DND-41 (cell line): Measurements from ENCODE around the gene ZNF106.

Experiments
- ATAC-seq: fragments of 200-7000 bp; cut with Tn5 transposase; 3 replicates; pipeline ENCODE4 v1.9.1; 2021; ENCODE audit warnings: low read depth; ENCODE audit not compliant: insufficient read depth
- DNase-seq: peaks from one replicate; pipeline ENCODE4 v3.0.0-alpha.2; 2020
- H2AFZ ChIP-seq: 2 replicates; pipeline ENCODE4 v1.6.0; 2012; ENCODE audit warnings: low read depth, low read length
- H3K27ac ChIP-seq: 2 replicates; pipeline ENCODE4 v1.5.1; 2012; ENCODE audit warnings: low read length, inconsistent platforms
- H3K27me3 ChIP-seq: fragments of 200-600 bp; sonication (generic); 2 replicates; pipeline ENCODE4 v1.6.0; 2012; ENCODE audit warnings: low read length, mild to moderate bottlenecking, inconsistent platforms; ENCODE audit not compliant: insufficient read depth, poor library complexity
- H3K36me3 ChIP-seq: 2 replicates; pipeline ENCODE4 v1.5.1; 2012; ENCODE audit warnings: low read length, inconsistent platforms; ENCODE audit not compliant: insufficient read depth
- H3K4me1 ChIP-seq: 2 replicates; pipeline ENCODE4 v1.5.1; 2012; ENCODE audit warnings: mild to moderate bottlenecking, low read length; ENCODE audit not compliant: insufficient read depth
- H3K4me2 ChIP-seq: 2 replicates; pipeline ENCODE4 v1.6.0; 2012; ENCODE audit warnings: mild to moderate bottlenecking, moderate library complexity, low read length, inconsistent platforms; ENCODE audit not compliant: insufficient read depth
- H3K4me3 ChIP-seq, 2 experiments: fragments of 200-600 bp in 1 of 2; shearing (Covaris generic) in 1 of 2; 2 replicates each; pipeline ENCODE4 v1.5.1; 2012 to 2016; ENCODE audit warnings: inconsistent platforms in 2 of 2, low read length in 2 of 2, mild to moderate bottlenecking in 2 of 2, low read depth in 1 of 2, moderate library complexity in 1 of 2
- H3K79me2 ChIP-seq: 2 replicates; pipeline ENCODE4 v1.6.0; 2012; ENCODE audit warnings: low read length, inconsistent platforms; ENCODE audit not compliant: insufficient read depth
- H3K9ac ChIP-seq: 2 replicates; pipeline ENCODE4 v1.6.0; 2012; ENCODE audit warnings: low read depth, mild to moderate bottlenecking, inconsistent platforms, low read length, moderate library complexity
- H3K9me3 ChIP-seq: 2 replicates; pipeline ENCODE4 v1.5.1; 2012; ENCODE audit warnings: low read length, moderate library complexity, mild to moderate bottlenecking, inconsistent platforms; ENCODE audit not compliant: insufficient read depth, severe bottlenecking
- H4K20me1 ChIP-seq: 2 replicates; pipeline ENCODE4 v1.6.0; 2012; ENCODE audit warnings: low read length; ENCODE audit not compliant: insufficient read depth
- CTCF ChIP-seq: IDR thresholded peaks from 2 replicates; pipeline ENCODE4 v1.5.1; 2012; ENCODE audit warnings: borderline replicate concordance, low read length, moderate library complexity, mild to moderate bottlenecking; ENCODE audit not compliant: poor library complexity, severe bottlenecking; ENCODE audit errors: extremely low read depth
- EZH2 ChIP-seq: IDR thresholded peaks from 3 replicates; pipeline ENCODE4 v1.6.1; 2012; ENCODE audit warnings: borderline replicate concordance, low read depth, mild to moderate bottlenecking, moderate library complexity, low read length, inconsistent platforms; ENCODE audit not compliant: severe bottlenecking

The ZNF106 gene

GRCh38 chr15:42449770-42450424, 41.0 kb downstream of the ZNF106 start:
- H3K9ac ChIP-seq = no peak overlapping the region
- no peaks in the 10 kb centered on the region for H3K9me3 ChIP-seq
- no peak overlapping the region for H3K4me2 ChIP-seq
- H2AFZ ChIP-seq = no peak overlapping the region
- no peaks in the 10 kb centered on the region for H3K79me2 ChIP-seq
- TF ChIP-seq CTCF (no peak), EZH2 (no peak)
- no peaks in the 10 kb centered on the region for H4K20me1 ChIP-seq
- no peak overlapping the region for H3K27ac ChIP-seq
- H3K27me3 ChIP-seq = no peaks in the 10 kb centered on the region
- no peaks in the 10 kb centered on the region for H3K4me1 ChIP-seq
- H3K36me3 ChIP-seq = peaks cover 41% of the 10 kb centered on the region
- no peak for DNase-seq
- H3K4me3 ChIP-seq = no peak overlapping the region
- ATAC-seq = no peak

- Histone ChIP-seq H3K9ac (no peak overlapping the region), H3K36me3 (peaks cover 51% of the 10 kb centered on the region)
Measured at GRCh38 chr15:42448281-42448680, 42.7 kb downstream of the ZNF106 start.

GRCh38 chr15:42447599-42447998, 43.3 kb downstream of the ZNF106 start:
- no peak overlapping the region for H3K27ac ChIP-seq
- no peak overlapping the region for H3K4me3 ChIP-seq
- DNase-seq (no peak), ATAC-seq (no peak)
- no peaks in the 10 kb centered on the region for H3K9me3 ChIP-seq
- H3K4me2 ChIP-seq = no peak overlapping the region
- H2AFZ ChIP-seq = no peak overlapping the region
- H3K27me3 ChIP-seq = no peaks in the 10 kb centered on the region
- H4K20me1 ChIP-seq = no peaks in the 10 kb centered on the region
- no peaks in the 10 kb centered on the region for H3K79me2 ChIP-seq
- no peak for TF ChIP-seq EZH2
- peaks cover 51% of the 10 kb centered on the region for H3K36me3 ChIP-seq
- H3K4me1 ChIP-seq = no peaks in the 10 kb centered on the region
- H3K9ac ChIP-seq = no peak overlapping the region

More at GRCh38 chr15:42448281-42448680, 42.7 kb downstream of the ZNF106 start:
- H3K9me3 ChIP-seq = no peaks in the 10 kb centered on the region
- no peak for DNase-seq
- ATAC-seq = no peak
- H3K27ac ChIP-seq = no peak overlapping the region
- H3K4me3 ChIP-seq = no peak overlapping the region
- no peak overlapping the region for H2AFZ ChIP-seq
- TF ChIP-seq EZH2 = no peak
- TF ChIP-seq CTCF = no peak
- H3K27me3 ChIP-seq = no peaks in the 10 kb centered on the region
- no peaks in the 10 kb centered on the region for H4K20me1 ChIP-seq
- no peaks in the 10 kb centered on the region for H3K4me1 ChIP-seq
- no peaks in the 10 kb centered on the region for H3K79me2 ChIP-seq
- no peak overlapping the region for H3K4me2 ChIP-seq

GRCh38 chr15:42445551-42445950, 45.4 kb downstream of the ZNF106 start:
- no peak for TF ChIP-seq CTCF
- no peak for TF ChIP-seq EZH2

More at GRCh38 chr15:42445551-42445950, 45.4 kb downstream of the ZNF106 start:
- Histone ChIP-seq H3K4me1 (no peaks in the 10 kb centered on the region), H3K27me3 (no peaks in the 10 kb centered on the region), H3K27ac (no peak overlapping the region), H4K20me1 (no peaks in the 10 kb centered on the region), H3K36me3 (peaks cover 43% of the 10 kb centered on the region; the same call in 1 of the 2 replicates), H2AFZ (no peak overlapping the region), H3K4me2 (no peak overlapping the region), H3K4me3 (no peak overlapping the region), H3K9ac (no peak overlapping the region), H3K9me3 (no peaks in the 10 kb centered on the region), H3K79me2 (no peaks in the 10 kb centered on the region)
- no peak for DNase-seq
- no peak for ATAC-seq
